ENCODE results near the gene CALD1.

CALD1 gene

GRCh38 chr7:134986363-134987251 lies 207.2 kb downstream of the CALD1 start, which contains the start of gene AGBL3 (continued):
- TF ChIP-seq INSM2 (tag by site-specific recombination; IDR thresholded peaks at IDR 0.05): peak; percentile 72
- TF ChIP-seq ZNF248 (tag by site-specific recombination; IDR thresholded peaks at IDR 0.05): no peak
- TF ChIP-seq PRDM10 (tag by site-specific recombination; IDR thresholded peaks at IDR 0.05): peak; percentile 96
- no peak for TF ChIP-seq ZNF16 (tag by site-specific recombination; IDR thresholded peaks at IDR 0.05; ENCODE audit: low read depth)
- TF ChIP-seq ZNF76 (tag by site-specific recombination; IDR thresholded peaks at IDR 0.05; ENCODE audit: borderline replicate concordance, low read depth): peak; percentile 93
- no peak for TF ChIP-seq ZNF354C (tag by site-specific recombination; IDR thresholded peaks at IDR 0.05; ENCODE audit: borderline replicate concordance, low read depth)
- no peak for TF ChIP-seq ZNF677 (tag by site-specific recombination; IDR thresholded peaks at IDR 0.05)
- no peak for TF ChIP-seq ZNF791 (tag by site-specific recombination; IDR thresholded peaks at IDR 0.05)
- no peak for TF ChIP-seq ZNF37A (tag by site-specific recombination; IDR thresholded peaks at IDR 0.05)
- peak; percentile 94; the same call in 1 of the 2 replicates for TF ChIP-seq ZNF785 (tag by site-specific recombination; IDR thresholded peaks at IDR 0.05)
- TF ChIP-seq ZNF121 (tag by site-specific recombination; IDR thresholded peaks at IDR 0.05): peak; percentile 20; the same call in 1 of the 2 replicates
- TF ChIP-seq MZF1 (tag by site-specific recombination; IDR thresholded peaks at IDR 0.05; ENCODE audit: borderline replicate concordance): peak; percentile 50; the same call in 1 of the 2 replicates
- TF ChIP-seq ZNF792 (tag by site-specific recombination; IDR thresholded peaks at IDR 0.05): peak; percentile 65; the same call in 1 of the 2 replicates
- TF ChIP-seq GLIS2 (tag by site-specific recombination; IDR thresholded peaks at IDR 0.05): peak; percentile 73
- TF ChIP-seq ZNF302 (tag by site-specific recombination; IDR thresholded peaks at IDR 0.05; ENCODE audit: low read depth): no peak
- no peak for TF ChIP-seq AEBP2 (tag by site-specific recombination; IDR thresholded peaks at IDR 0.05; ENCODE audit: borderline replicate concordance)
- TF ChIP-seq, protein P1, sequence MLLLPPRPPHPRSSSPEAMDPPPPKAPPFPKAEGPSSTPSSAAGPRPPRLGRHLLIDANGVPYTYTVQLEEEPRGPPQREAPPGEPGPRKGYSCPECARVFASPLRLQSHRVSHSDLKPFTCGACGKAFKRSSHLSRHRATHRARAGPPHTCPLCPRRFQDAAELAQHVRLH (tag by site-specific recombination; IDR thresholded peaks at IDR 0.05): peak; percentile 58; the same call in 1 of the 2 replicates
- TF ChIP-seq ZNF768 (tag by site-specific recombination; IDR thresholded peaks at IDR 0.05): peak; percentile 15; the same call in 1 of the 2 replicates
- TF ChIP-seq ZNF600 (tag by site-specific recombination; IDR thresholded peaks at IDR 0.05): peak; percentile 89
- 0 out of 2 replicates have a peak, but pooled peaks have one; percentile 20 for TF ChIP-seq ZNF157 (tag by site-specific recombination; IDR thresholded peaks at IDR 0.05)
- no peak for TF ChIP-seq ZNF664 (tag by site-specific recombination; IDR thresholded peaks at IDR 0.05)
- TF ChIP-seq ZNF513 (tag by site-specific recombination; IDR thresholded peaks at IDR 0.05): no peak
- no peak for TF ChIP-seq ZNF830 (tag by site-specific recombination; IDR thresholded peaks at IDR 0.05; ENCODE audit: low read depth)
- peak; percentile 79 for TF ChIP-seq ZNF366 (tag by site-specific recombination; conservative IDR thresholded peaks at IDR 0.05)
- peak; percentile 96 for TF ChIP-seq ZNF2 (tag by site-specific recombination; IDR thresholded peaks at IDR 0.05)
- TF ChIP-seq ZNF624 (tag by site-specific recombination; IDR thresholded peaks at IDR 0.05): no peak
- TF ChIP-seq ZBTB8A (tag by site-specific recombination; IDR thresholded peaks at IDR 0.05): peak; percentile 67
- no peak for TF ChIP-seq ZNF560 (tag by site-specific recombination; IDR thresholded peaks at IDR 0.05; ENCODE audit: borderline replicate concordance)
- TF ChIP-seq ZNF202 (tag by site-specific recombination; IDR thresholded peaks at IDR 0.05; ENCODE audit: borderline replicate concordance): no peak
- 0 out of 2 replicates have a peak, but pooled peaks have one; percentile 61 for TF ChIP-seq ZNF423 (tag by site-specific recombination; IDR thresholded peaks at IDR 0.05)
- TF ChIP-seq ZFP3 (tag by site-specific recombination; IDR thresholded peaks at IDR 0.05; ENCODE audit: low read depth): no peak

All from HEK293 (cell line).